ENCODE data around the gene KCNH2.

Gene KCNH2

GRCh38 chr7:150949971-150950491 is 28.1 kb downstream of the KCNH2 start:
- DNase-seq (ENCODE audit: low read depth) = no peak
- TF ChIP-seq CTCF (conservative IDR thresholded peaks at IDR 0.05; ENCODE audit: low read depth, low read length) = no peak

GRCh38 chr7:150949564-150949963 is 28.6 kb downstream of the KCNH2 start:
- no peak for TF ChIP-seq CTCF (conservative IDR thresholded peaks at IDR 0.05; ENCODE audit: low read depth, low read length)
- DNase-seq (ENCODE audit: low read depth) = no peak
- H3K4me3 ChIP-seq (ENCODE audit: low read length) = no peak overlapping the region

More at GRCh38 chr7:150949971-150950491, 28.1 kb downstream of the KCNH2 start:
- H3K4me3 ChIP-seq (ENCODE audit: low read length) = no peak overlapping the region

- no peak overlapping the region for H3K4me3 ChIP-seq (ENCODE audit: low read length)
- no peak for TF ChIP-seq CTCF (conservative IDR thresholded peaks at IDR 0.05; ENCODE audit: low read depth, low read length)
- no peak for DNase-seq (ENCODE audit: low read depth)
Measured at GRCh38 chr7:150948791-150949251, 29.3 kb downstream of the KCNH2 start.

GRCh38 chr7:150947761-150948651 is 30.1 kb downstream of the KCNH2 start:
- no peak overlapping the region for H3K4me3 ChIP-seq (ENCODE audit: low read length)
- DNase-seq (ENCODE audit: low read depth) = no peak
- no peak for TF ChIP-seq CTCF (conservative IDR thresholded peaks at IDR 0.05; ENCODE audit: low read depth, low read length)

GRCh38 chr7:150947241-150947745 is 30.8 kb downstream of the KCNH2 start:
- no peak for DNase-seq (ENCODE audit: low read depth)
- no peak overlapping the region for H3K4me3 ChIP-seq (ENCODE audit: low read length)
- no peak for TF ChIP-seq CTCF (conservative IDR thresholded peaks at IDR 0.05; ENCODE audit: low read depth, low read length)

GRCh38 chr7:150946421-150947240 is 31.5 kb downstream of the KCNH2 start:
- no peak for TF ChIP-seq CTCF (conservative IDR thresholded peaks at IDR 0.05; ENCODE audit: low read depth, low read length)
- DNase-seq (ENCODE audit: low read depth) = no peak

More at GRCh38 chr7:150946421-150947240, 31.5 kb downstream of the KCNH2 start:
- no peak overlapping the region for H3K4me3 ChIP-seq (ENCODE audit: low read length)
